Astrocyte (in vitro differentiated cells and primary cell): Measurements from ENCODE around the gene SRSF5. TPM values are rescaled to one million over a fixed set of nuclear protein-coding genes. Genes with fewer than 3 reads are reported as not detected.

Experiments
- DNase-seq: peaks from one replicate; pipeline ENCODE4 v3.0.0-alpha.2; 2010; ENCODE audit warnings: low read depth
- FAIRE-seq: peaks from 2 replicates; lab custom pipeline; 2011; peaks lifted over from hg19 to GRCh38; lab: Jason Lieb, UNC
- H2AFZ ChIP-seq: 2 replicates; pipeline ENCODE4 v1.6.0; 2012; ENCODE audit warnings: low read depth, low read length, inconsistent platforms
- H3K27ac ChIP-seq: 2 replicates; pipeline ENCODE4 v1.5.1; 2011; ENCODE audit warnings: low read depth, low read length, inconsistent platforms
- H3K27me3 ChIP-seq: 2 replicates; pipeline ENCODE4 v1.6.0; 2011; ENCODE audit warnings: low read length, inconsistent platforms; ENCODE audit not compliant: insufficient read depth
- H3K36me3 ChIP-seq: 2 replicates; pipeline ENCODE4 v1.5.1; 2011; ENCODE audit warnings: low read length, inconsistent platforms; ENCODE audit not compliant: insufficient read depth
- H3K4me1 ChIP-seq: 2 replicates; pipeline ENCODE4 v1.5.1; 2011; ENCODE audit warnings: low read length, inconsistent platforms; ENCODE audit not compliant: insufficient read depth
- H3K4me2 ChIP-seq: 2 replicates; pipeline ENCODE4 v1.6.0; 2012; ENCODE audit warnings: low read length, inconsistent platforms
- H3K4me3 ChIP-seq: 2 replicates; pipeline ENCODE4 v1.5.1; 2011; ENCODE audit warnings: low read depth, mild to moderate bottlenecking, low read length, inconsistent platforms; ENCODE audit not compliant: insufficient read depth
- H3K79me2 ChIP-seq: 2 replicates; pipeline ENCODE4 v1.6.0; 2012; ENCODE audit warnings: mild to moderate bottlenecking, low read length, inconsistent platforms; ENCODE audit not compliant: insufficient read depth
- H3K9ac ChIP-seq: 2 replicates; pipeline ENCODE4 v1.6.0; 2012; ENCODE audit warnings: mild to moderate bottlenecking, low read length, inconsistent platforms
- H3K9me3 ChIP-seq: 2 replicates; pipeline ENCODE4 v1.5.1; 2012; ENCODE audit warnings: low read depth, mild to moderate bottlenecking, low read length, inconsistent platforms; ENCODE audit not compliant: insufficient read depth
- H4K20me1 ChIP-seq: 2 replicates; pipeline ENCODE4 v1.6.0; 2012; ENCODE audit warnings: low read length, inconsistent platforms; ENCODE audit not compliant: insufficient read depth
- H3K27ac Mint-ChIP-seq: one replicate; pipeline ENCODE4 v1.8.0; 2021; ENCODE audit warnings: mild to moderate bottlenecking, mixed read lengths; ENCODE audit not compliant: unreplicated experiment
- H3K27me3 Mint-ChIP-seq: one replicate; pipeline ENCODE4 v1.8.0; 2021; ENCODE audit warnings: low read depth, mixed read lengths; ENCODE audit not compliant: unreplicated experiment
- H3K36me3 Mint-ChIP-seq: one replicate; pipeline ENCODE4 v1.8.0; 2021; ENCODE audit warnings: low read depth, mixed read lengths; ENCODE audit not compliant: unreplicated experiment
- H3K4me1 Mint-ChIP-seq: one replicate; pipeline ENCODE4 v1.8.0; 2021; ENCODE audit warnings: low read depth, mixed read lengths; ENCODE audit not compliant: unreplicated experiment
- H3K4me3 Mint-ChIP-seq: one replicate; pipeline ENCODE4 v1.8.0; 2021; ENCODE audit warnings: mild to moderate bottlenecking, moderate library complexity, mixed read lengths; ENCODE audit not compliant: unreplicated experiment
- H3K9me3 Mint-ChIP-seq: one replicate; pipeline ENCODE4 v1.8.0; 2021; ENCODE audit warnings: mild to moderate bottlenecking, mixed read lengths; ENCODE audit not compliant: unreplicated experiment
- EZH2 ChIP-seq: IDR thresholded peaks from 2 replicates; pipeline ENCODE4 v1.6.1; 2012; ENCODE audit warnings: mild to moderate bottlenecking, low read length, inconsistent platforms; ENCODE audit not compliant: insufficient read depth
- total RNA-seq: library from RNA; stranded (reverse); gene quantifications from 2 replicates; pipeline ENCODE4 v1.2.1, GENCODE V29; 2021
- TF ChIP-seq, protein P1 (sequence below): IDR thresholded peaks from 2 replicates; pipeline ENCODE4 v1.5.1; 2011; ENCODE audit warnings: low read depth, mild to moderate bottlenecking, inconsistent platforms, low read length, moderate library complexity; ENCODE audit not compliant: insufficient read depth

The SRSF5 gene
- total RNA-seq, 1 donor from 2014 or later: 195 TPM

DNA sequence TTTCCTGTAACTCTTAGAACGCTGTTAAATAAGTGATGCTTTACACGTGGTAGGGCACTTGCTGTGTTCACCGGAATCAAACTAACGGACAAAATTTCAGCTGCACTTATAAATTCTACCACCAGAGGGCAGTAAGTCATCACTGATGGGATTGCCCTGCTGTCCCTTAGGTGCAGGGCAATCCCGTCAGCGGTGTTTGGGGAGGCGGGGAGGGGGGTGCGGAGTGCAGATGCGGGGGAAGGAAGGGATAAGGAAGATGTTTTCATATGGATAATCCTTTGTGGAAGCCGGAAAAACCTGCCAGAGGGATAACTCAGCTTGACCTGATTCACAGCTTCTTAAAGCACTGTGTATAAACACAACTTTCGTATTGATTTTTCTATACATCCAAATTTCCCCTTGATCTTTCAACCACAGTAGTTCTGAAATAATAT, 51.8 kb downstream of the SRSF5 start:
- TF ChIP-seq, protein P1, sequence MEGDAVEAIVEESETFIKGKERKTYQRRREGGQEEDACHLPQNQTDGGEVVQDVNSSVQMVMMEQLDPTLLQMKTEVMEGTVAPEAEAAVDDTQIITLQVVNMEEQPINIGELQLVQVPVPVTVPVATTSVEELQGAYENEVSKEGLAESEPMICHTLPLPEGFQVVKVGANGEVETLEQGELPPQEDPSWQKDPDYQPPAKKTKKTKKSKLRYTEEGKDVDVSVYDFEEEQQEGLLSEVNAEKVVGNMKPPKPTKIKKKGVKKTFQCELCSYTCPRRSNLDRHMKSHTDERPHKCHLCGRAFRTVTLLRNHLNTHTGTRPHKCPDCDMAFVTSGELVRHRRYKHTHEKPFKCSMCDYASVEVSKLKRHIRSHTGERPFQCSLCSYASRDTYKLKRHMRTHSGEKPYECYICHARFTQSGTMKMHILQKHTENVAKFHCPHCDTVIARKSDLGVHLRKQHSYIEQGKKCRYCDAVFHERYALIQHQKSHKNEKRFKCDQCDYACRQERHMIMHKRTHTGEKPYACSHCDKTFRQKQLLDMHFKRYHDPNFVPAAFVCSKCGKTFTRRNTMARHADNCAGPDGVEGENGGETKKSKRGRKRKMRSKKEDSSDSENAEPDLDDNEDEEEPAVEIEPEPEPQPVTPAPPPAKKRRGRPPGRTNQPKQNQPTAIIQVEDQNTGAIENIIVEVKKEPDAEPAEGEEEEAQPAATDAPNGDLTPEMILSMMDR: peak; percentile 70
- TF ChIP-seq EZH2: no peak
- peaks cover 9% of the 10 kb centered on the region for H3K27me3 Mint-ChIP-seq
- Histone ChIP-seq H4K20me1 (no peaks in the 10 kb centered on the region), H2AFZ (no peak overlapping the region), H3K36me3 (no peaks in the 10 kb centered on the region), H3K27me3 (peaks cover 7% of the 10 kb centered on the region), H3K4me2 (peak overlapping the region; percentile 38), H3K4me1 (no peaks in the 10 kb centered on the region), H3K4me3 (no peak overlapping the region), H3K9ac (no peak overlapping the region), H3K9me3 (no peaks in the 10 kb centered on the region), H3K27ac (no peak overlapping the region), H3K79me2 (no peaks in the 10 kb centered on the region)
- H3K27ac Mint-ChIP-seq: no peak overlapping the region
- H3K4me1 Mint-ChIP-seq: no peaks in the 10 kb centered on the region
- no peak overlapping the region for H3K4me3 Mint-ChIP-seq
- DNase-seq (peak; percentile 12), FAIRE-seq (peak; percentile 74)
- H3K36me3 Mint-ChIP-seq: no peaks in the 10 kb centered on the region
- peaks cover 5% of the 10 kb centered on the region for H3K9me3 Mint-ChIP-seq

DNA sequence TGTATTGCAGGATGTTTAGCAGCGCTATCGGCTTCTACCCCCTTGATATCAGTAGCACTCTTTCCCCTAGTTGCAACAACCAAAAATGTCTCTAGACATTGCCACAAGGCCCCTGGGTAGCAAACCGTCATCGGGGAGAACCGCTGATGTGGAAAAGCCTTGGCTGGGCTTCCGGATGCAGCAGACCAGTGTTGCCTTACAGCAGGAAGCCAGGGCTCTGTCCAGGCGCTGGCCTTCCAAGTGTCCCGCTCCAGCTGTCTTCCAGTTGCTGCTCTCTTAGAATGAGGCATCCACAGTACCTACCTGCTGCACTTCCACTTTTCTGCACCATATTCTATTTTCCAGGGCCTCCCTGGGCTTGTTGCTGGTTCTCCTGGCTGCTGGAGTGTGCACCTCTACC, 52.7 kb downstream of the SRSF5 start:
- Histone ChIP-seq H2AFZ (no peak overlapping the region), H3K9me3 (no peaks in the 10 kb centered on the region), H3K36me3 (no peaks in the 10 kb centered on the region), H3K4me3 (no peak overlapping the region), H3K79me2 (no peaks in the 10 kb centered on the region), H3K4me1 (no peaks in the 10 kb centered on the region), H3K27me3 (peaks cover 4% of the 10 kb centered on the region), H3K9ac (no peak overlapping the region), H4K20me1 (no peaks in the 10 kb centered on the region), H3K4me2 (no peak overlapping the region), H3K27ac (no peak overlapping the region)
- FAIRE-seq (no peak), DNase-seq (no peak)
- TF ChIP-seq EZH2: no peak
- no peaks in the 10 kb centered on the region for H3K36me3 Mint-ChIP-seq
- peaks cover 6% of the 10 kb centered on the region for H3K9me3 Mint-ChIP-seq
- H3K4me3 Mint-ChIP-seq: no peak overlapping the region
- H3K27me3 Mint-ChIP-seq: peaks cover 9% of the 10 kb centered on the region
- H3K27ac Mint-ChIP-seq: no peak overlapping the region
- no peaks in the 10 kb centered on the region for H3K4me1 Mint-ChIP-seq

DNA sequence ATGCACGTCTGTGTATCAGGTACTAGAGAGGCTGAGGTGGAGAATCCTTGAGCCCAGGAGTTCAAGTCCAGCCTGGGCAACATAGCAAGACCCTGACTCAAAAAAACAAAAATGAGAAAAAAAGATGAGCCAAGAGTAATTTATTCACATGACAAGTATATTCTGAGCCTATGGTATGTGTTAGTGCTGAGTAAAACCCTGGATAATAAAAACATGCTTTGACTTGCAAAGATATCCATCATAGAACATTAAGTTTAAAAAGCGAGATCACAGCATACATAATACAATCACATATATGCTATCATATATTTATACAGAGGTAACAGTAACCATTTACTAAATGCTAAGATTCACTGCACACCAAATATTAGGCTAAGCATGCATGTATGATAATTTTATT, 54.0 kb downstream of the SRSF5 start:
- no peak overlapping the region for H2AFZ ChIP-seq
- H3K36me3 ChIP-seq: no peaks in the 10 kb centered on the region
- no peak overlapping the region for H3K4me3 Mint-ChIP-seq
- TF ChIP-seq, protein P1: no peak
- TF ChIP-seq EZH2: no peak
- H3K27ac ChIP-seq: no peak overlapping the region
- H3K4me1 ChIP-seq: no peaks in the 10 kb centered on the region
- FAIRE-seq (no peak), DNase-seq (no peak)
- peaks cover 9% of the 10 kb centered on the region for H3K27me3 Mint-ChIP-seq
- H3K4me2 ChIP-seq: no peak overlapping the region
- no peaks in the 10 kb centered on the region for H3K36me3 Mint-ChIP-seq
- no peak overlapping the region for H3K9ac ChIP-seq
- no peak overlapping the region for H3K4me3 ChIP-seq
- H3K79me2 ChIP-seq: no peaks in the 10 kb centered on the region
- no peaks in the 10 kb centered on the region for H3K4me1 Mint-ChIP-seq
- H4K20me1 ChIP-seq: no peaks in the 10 kb centered on the region
- peaks cover 10% of the 10 kb centered on the region for H3K9me3 Mint-ChIP-seq
- H3K27ac Mint-ChIP-seq: no peak overlapping the region
- no peaks in the 10 kb centered on the region for H3K9me3 ChIP-seq
- peaks cover 4% of the 10 kb centered on the region for H3K27me3 ChIP-seq

Other genes with a start within 250 kb of the SRSF5 start
- not detected in 2 replicates for gene CCDC177, start 192.3 kb upstream of the SRSF5 start, total RNA-seq
- 25.6 and 30.6 TPM in 2 replicates for gene SUSD6, start 155.5 kb upstream of the SRSF5 start, total RNA-seq
- gene SLC10A1, start 30.1 kb downstream of the SRSF5 start, total RNA-seq: not detected in 2 replicates
- gene SMOC1, start 112.3 kb downstream of the SRSF5 start, total RNA-seq: 0.16 and 0.36 TPM in 2 replicates